Calu3 (cell line): ENCODE measurements around the gene SLC6A19. TPM values are rescaled to one million over a fixed set of nuclear protein-coding genes. Genes with fewer than 3 reads are reported as not detected.
A peak's percentile ranks its signal among the peaks of the same experiment; 100 is the strongest.

Experiments
- BruUV-seq: library from RNA; stranded (reverse); fragments of 400-500 nt; replicated peaks from 2 replicates; lab custom pipeline; 2021; lab: Mats Ljungman, UMichigan
- CTCF ChIA-PET: fragments of 300-600 bp; sonication (Branson Sonifier 250); formaldehyde crosslinking; loops from one replicate; lab custom pipeline; 2022; ENCODE audit warnings: antibody characterized with exemption; lab: Charles Lee
- DNase-seq: peaks from one replicate; pipeline ENCODE4 v3.0.0; 2022
- H3K27ac Mint-ChIP-seq: one replicate; pipeline ENCODE4 v1.8.0; 2022; ENCODE audit warnings: mixed read lengths; ENCODE audit not compliant: unreplicated experiment
- H3K27me3 Mint-ChIP-seq: one replicate; pipeline ENCODE4 v1.8.0; 2022; ENCODE audit warnings: mixed read lengths; ENCODE audit not compliant: unreplicated experiment
- H3K36me3 Mint-ChIP-seq: one replicate; pipeline ENCODE4 v1.8.0; 2022; ENCODE audit warnings: mild to moderate bottlenecking, moderate library complexity, mixed read lengths; ENCODE audit not compliant: insufficient read depth, unreplicated experiment
- H3K4me1 Mint-ChIP-seq: one replicate; pipeline ENCODE4 v1.8.0; 2022; ENCODE audit warnings: mild to moderate bottlenecking, low read depth, mixed read lengths; ENCODE audit not compliant: unreplicated experiment
- H3K4me3 Mint-ChIP-seq: one replicate; pipeline ENCODE4 v1.8.0; 2022; ENCODE audit warnings: mild to moderate bottlenecking, low read depth, moderate library complexity, mixed read lengths; ENCODE audit not compliant: unreplicated experiment
- H3K9me3 Mint-ChIP-seq: one replicate; pipeline ENCODE4 v1.8.0; 2022; ENCODE audit warnings: low read depth, mixed read lengths; ENCODE audit not compliant: unreplicated experiment
- CTCF ChIP-seq: fragments of 200-600 bp; IDR thresholded peaks from one replicate; pipeline ENCODE4 v1.8.0; 2022; ENCODE audit warnings: antibody characterized with exemption; ENCODE audit not compliant: unreplicated experiment
- intact Hi-C: fragments of 100-400 bp; cut with micrococcal nuclease; formaldehyde crosslinking; loops from one replicate; pipeline ENCODE4 v1.10.0; 2022; ENCODE audit not compliant: unreplicated experiment
- total RNA-seq: library from RNA; stranded (reverse); gene quantifications from 2 replicates; pipeline ENCODE4 v1.2.3, GENCODE V29; 2022

The SLC6A19 gene
- total RNA-seq, 1 experiment from 2014 or later, result not detected

- BruUV-seq, result no TSS peak
- intact Hi-C loops, result loop anchor here (5.0 kb wide), 1 partner anchor 35 kb away; no protein-coding TSS in a partner anchor
- Mint-ChIP-seq H3K4me3 (peak overlapping the region; percentile 7), H3K4me1 (peaks cover 40% of the 10 kb centered on the region), H3K27me3 (peaks cover 35% of the 10 kb centered on the region), H3K27ac (peak overlapping the region; percentile 37), H3K9me3 (peaks cover 8% of the 10 kb centered on the region), H3K36me3 (peaks cover 15% of the 10 kb centered on the region)
- CTCF ChIA-PET, result interaction anchor here (0.6 to 1.8 kb wide), 9 partner anchors 12 to 151 kb away, joined by 3 to 10 read pairs (median 5); no protein-coding TSS in a partner anchor
- peak; percentile 89 for DNase-seq
- no peak for TF ChIP-seq CTCF
These were observed 39.6 kb upstream of the SLC6A19 start for GRCh38 chr5:1161833-1162229.

GRCh38 chr5:1162276-1162675 lies 39.1 kb upstream of the SLC6A19 start:
- Mint-ChIP-seq H3K36me3 (peaks cover 11% of the 10 kb centered on the region), H3K4me1 (peaks cover 37% of the 10 kb centered on the region), H3K4me3 (no peak overlapping the region), H3K9me3 (peaks cover 6% of the 10 kb centered on the region), H3K27me3 (peaks cover 34% of the 10 kb centered on the region), H3K27ac (peak overlapping the region; percentile 37)
- DNase-seq, result no peak
- CTCF ChIA-PET, result interaction anchor here (0.5 to 1.8 kb wide), 9 partner anchors 12 to 247 kb away, joined by 3 to 10 read pairs (median 4); no protein-coding TSS in a partner anchor
- intact Hi-C loops, result loop anchor here (5.0 kb wide), 1 partner anchor 35 kb away; no protein-coding TSS in a partner anchor
- no TSS peak for BruUV-seq
- TF ChIP-seq CTCF, result no peak

- H3K27me3 Mint-ChIP-seq, result peaks cover 29% of the 10 kb centered on the region
- no peak overlapping the region for H3K4me3 Mint-ChIP-seq
- TF ChIP-seq CTCF, result no peak
- intact Hi-C loops, result loop anchor here (5.0 kb wide), 1 partner anchor 35 kb away; no protein-coding TSS in a partner anchor
- peaks cover 1% of the 10 kb centered on the region for H3K9me3 Mint-ChIP-seq
- DNase-seq, result no peak
- peaks cover 35% of the 10 kb centered on the region for H3K4me1 Mint-ChIP-seq
- H3K36me3 Mint-ChIP-seq, result peaks cover 8% of the 10 kb centered on the region
- BruUV-seq, result no TSS peak
- CTCF ChIA-PET, result interaction anchor here (0.5 to 1.1 kb wide), 5 partner anchors 12 to 247 kb away, joined by 3 to 8 read pairs (median 4); no protein-coding TSS in a partner anchor
- H3K27ac Mint-ChIP-seq, result no peak overlapping the region
These were observed 38.6 kb upstream of the SLC6A19 start for GRCh38 chr5:1162751-1163150.

GRCh38 chr5:1163366-1163765 lies 38.0 kb upstream of the SLC6A19 start:
- Mint-ChIP-seq H3K9me3 (no peaks in the 10 kb centered on the region), H3K4me1 (peaks cover 38% of the 10 kb centered on the region), H3K27ac (no peak overlapping the region), H3K4me3 (no peak overlapping the region), H3K36me3 (peaks cover 14% of the 10 kb centered on the region), H3K27me3 (peaks cover 23% of the 10 kb centered on the region)
- intact Hi-C loops, result loop anchor here (5.0 kb wide), 1 partner anchor 36 kb away; no protein-coding TSS in a partner anchor
- CTCF ChIA-PET, result interaction anchor here (1.1 kb wide), 1 partner anchor 11 kb away, joined by 3 read pairs; no protein-coding TSS in a partner anchor
- DNase-seq, result no peak
- no peak for TF ChIP-seq CTCF
- no TSS peak for BruUV-seq
